SK-MEL-5 (cell line): ENCODE data around the gene TPBG. TPM values are rescaled to one million over a fixed set of nuclear protein-coding genes. Genes with fewer than 3 reads are reported as not detected.

ENCODE experiments used
- total RNA-seq: library from RNA; depleted of rRNA; stranded (reverse); fragments of >200 nt; shearing (Covaris generic); gene quantifications from 2 replicates; pipeline ENCODE4 v1.2.3, GENCODE V29; 2014; rRNA removed

The TPBG gene
- total RNA-seq, 1 experiment from 2014 or later = 5.8 TPM

Other genes with a start within 250 kb of the TPBG start
- gene IBTK, start 116.1 kb upstream of the TPBG start, total RNA-seq = 35.8 and 38.9 TPM in 2 replicates